ENCODE data around the gene ZNF462.
A peak's percentile ranks its signal among the peaks of the same experiment; 100 is the strongest.

ZNF462 gene

GRCh38 chr9:106862110-106862820 lies 701 bp upstream of the ZNF462 start:
- TF ChIP-seq EP300 (IDR thresholded peaks at IDR 0.05; ENCODE audit: borderline replicate concordance) (no peak), ZBTB7A (IDR thresholded peaks at IDR 0.05; ENCODE audit: low read depth) (no peak), TEAD4 (IDR thresholded peaks at IDR 0.05) (no peak), YY1 (IDR thresholded peaks at IDR 0.05; ENCODE audit: low read depth) (no peak), TCF12 (IDR thresholded peaks at IDR 0.05; ENCODE audit: low read depth) (no peak), NFIC (IDR thresholded peaks at IDR 0.05) (no peak), FOXM1 (IDR thresholded peaks at IDR 0.05; ENCODE audit: borderline replicate concordance, low read depth) (no peak), EGR1 (IDR thresholded peaks at IDR 0.05) (no peak), RAD21 (IDR thresholded peaks at IDR 0.05; ENCODE audit: low read depth) (no peak), CREB1 (IDR thresholded peaks at IDR 0.05; ENCODE audit: low read depth) (no peak), CEBPB (IDR thresholded peaks at IDR 0.05) (no peak)
- TF ChIP-seq, protein P1, sequence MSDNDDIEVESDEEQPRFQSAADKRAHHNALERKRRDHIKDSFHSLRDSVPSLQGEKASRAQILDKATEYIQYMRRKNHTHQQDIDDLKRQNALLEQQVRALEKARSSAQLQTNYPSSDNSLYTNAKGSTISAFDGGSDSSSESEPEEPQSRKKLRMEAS (IDR thresholded peaks at IDR 0.05), result no peak

DNA sequence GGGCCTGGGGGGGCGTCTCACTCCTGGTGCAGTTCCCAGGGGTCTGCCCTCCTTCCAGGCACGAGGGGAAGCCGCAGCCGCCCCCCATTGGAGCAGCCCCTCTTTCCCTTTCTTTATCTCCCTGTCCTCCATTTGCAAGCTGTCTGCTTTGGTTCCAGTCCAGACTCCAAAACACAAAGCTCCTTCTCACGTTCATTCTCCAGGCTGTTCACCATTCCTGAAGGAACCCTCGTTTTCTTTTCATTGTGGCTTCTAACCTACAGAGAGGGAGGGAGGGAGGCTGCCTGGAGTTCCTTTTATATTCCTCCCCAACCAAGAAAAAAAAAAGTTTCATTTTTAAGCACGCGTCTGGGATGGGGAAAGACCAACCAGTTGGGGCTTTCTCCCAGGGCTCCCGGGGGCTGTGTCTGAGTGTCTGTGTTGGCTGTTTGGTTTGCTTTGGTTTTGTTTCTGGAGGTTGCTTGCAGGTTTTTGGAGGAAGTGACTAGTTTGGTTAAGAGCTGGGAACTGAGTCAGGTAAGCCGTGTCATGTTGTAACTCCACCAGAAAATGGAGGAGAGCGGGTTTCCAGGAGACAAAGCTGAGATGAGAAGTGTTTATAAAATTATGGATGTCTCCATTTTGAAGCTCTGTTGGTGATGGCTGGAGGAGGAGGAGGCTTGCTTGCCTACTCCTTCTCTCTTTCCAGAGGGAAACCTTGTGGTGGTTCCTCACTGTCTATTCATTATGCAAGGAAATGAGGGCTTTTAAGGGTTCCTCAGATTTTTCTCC lies 1.6 kb downstream of the ZNF462 start:
- TF ChIP-seq TEAD4 (IDR thresholded peaks at IDR 0.05) (no peak), TAF1 (IDR thresholded peaks at IDR 0.05; ENCODE audit: low read depth) (no peak), CEBPB (IDR thresholded peaks at IDR 0.05) (no peak), RAD21 (IDR thresholded peaks at IDR 0.05; ENCODE audit: low read depth) (no peak), NFIC (IDR thresholded peaks at IDR 0.05) (no peak), CREB1 (IDR thresholded peaks at IDR 0.05; ENCODE audit: low read depth) (no peak), ZBTB7A (IDR thresholded peaks at IDR 0.05; ENCODE audit: low read depth) (no peak), YY1 (IDR thresholded peaks at IDR 0.05; ENCODE audit: low read depth) (no peak)
- TF ChIP-seq, protein P2, sequence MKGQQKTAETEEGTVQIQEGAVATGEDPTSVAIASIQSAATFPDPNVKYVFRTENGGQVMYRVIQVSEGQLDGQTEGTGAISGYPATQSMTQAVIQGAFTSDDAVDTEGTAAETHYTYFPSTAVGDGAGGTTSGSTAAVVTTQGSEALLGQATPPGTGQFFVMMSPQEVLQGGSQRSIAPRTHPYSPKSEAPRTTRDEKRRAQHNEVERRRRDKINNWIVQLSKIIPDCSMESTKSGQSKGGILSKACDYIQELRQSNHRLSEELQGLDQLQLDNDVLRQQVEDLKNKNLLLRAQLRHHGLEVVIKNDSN (IDR thresholded peaks at IDR 0.05), result no peak

DNA sequence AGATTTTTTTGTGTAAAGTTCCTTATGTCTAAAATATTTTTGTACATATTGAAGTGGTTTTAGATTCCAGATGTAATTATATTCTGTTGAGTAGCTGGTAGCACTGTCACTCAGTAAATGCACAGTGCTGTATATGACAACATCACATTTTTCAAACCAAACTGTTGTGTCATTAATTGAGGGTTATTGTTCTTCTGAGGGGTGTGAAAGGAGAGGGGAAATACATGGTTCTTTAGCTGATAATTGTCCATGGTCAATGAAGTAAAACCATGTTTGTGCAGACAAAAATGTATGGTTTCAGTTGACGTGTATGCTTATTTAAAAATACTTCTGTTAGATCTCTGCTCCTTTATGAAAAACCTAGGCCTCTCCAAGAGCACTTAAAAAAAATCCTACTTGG lies 3.3 kb downstream of the ZNF462 start:
- TF ChIP-seq, protein P3, sequence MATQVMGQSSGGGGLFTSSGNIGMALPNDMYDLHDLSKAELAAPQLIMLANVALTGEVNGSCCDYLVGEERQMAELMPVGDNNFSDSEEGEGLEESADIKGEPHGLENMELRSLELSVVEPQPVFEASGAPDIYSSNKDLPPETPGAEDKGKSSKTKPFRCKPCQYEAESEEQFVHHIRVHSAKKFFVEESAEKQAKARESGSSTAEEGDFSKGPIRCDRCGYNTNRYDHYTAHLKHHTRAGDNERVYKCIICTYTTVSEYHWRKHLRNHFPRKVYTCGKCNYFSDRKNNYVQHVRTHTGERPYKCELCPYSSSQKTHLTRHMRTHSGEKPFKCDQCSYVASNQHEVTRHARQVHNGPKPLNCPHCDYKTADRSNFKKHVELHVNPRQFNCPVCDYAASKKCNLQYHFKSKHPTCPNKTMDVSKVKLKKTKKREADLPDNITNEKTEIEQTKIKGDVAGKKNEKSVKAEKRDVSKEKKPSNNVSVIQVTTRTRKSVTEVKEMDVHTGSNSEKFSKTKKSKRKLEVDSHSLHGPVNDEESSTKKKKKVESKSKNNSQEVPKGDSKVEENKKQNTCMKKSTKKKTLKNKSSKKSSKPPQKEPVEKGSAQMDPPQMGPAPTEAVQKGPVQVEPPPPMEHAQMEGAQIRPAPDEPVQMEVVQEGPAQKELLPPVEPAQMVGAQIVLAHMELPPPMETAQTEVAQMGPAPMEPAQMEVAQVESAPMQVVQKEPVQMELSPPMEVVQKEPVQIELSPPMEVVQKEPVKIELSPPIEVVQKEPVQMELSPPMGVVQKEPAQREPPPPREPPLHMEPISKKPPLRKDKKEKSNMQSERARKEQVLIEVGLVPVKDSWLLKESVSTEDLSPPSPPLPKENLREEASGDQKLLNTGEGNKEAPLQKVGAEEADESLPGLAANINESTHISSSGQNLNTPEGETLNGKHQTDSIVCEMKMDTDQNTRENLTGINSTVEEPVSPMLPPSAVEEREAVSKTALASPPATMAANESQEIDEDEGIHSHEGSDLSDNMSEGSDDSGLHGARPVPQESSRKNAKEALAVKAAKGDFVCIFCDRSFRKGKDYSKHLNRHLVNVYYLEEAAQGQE (IDR thresholded peaks at IDR 0.05; ENCODE audit: low read depth), result no peak
- TF ChIP-seq RAD21 (IDR thresholded peaks at IDR 0.05; ENCODE audit: low read depth) (no peak), FOXM1 (IDR thresholded peaks at IDR 0.05; ENCODE audit: borderline replicate concordance, low read depth) (no peak), TEAD4 (IDR thresholded peaks at IDR 0.05) (peak; percentile 15; the same call in 1 of the 2 replicates)
- TF ChIP-seq, protein P2 (IDR thresholded peaks at IDR 0.05), result no peak

GRCh38 chr9:106867286-106867685 lies 4.3 kb downstream of the ZNF462 start:
- no peak for TF ChIP-seq EGR1 (IDR thresholded peaks at IDR 0.05)
- TF ChIP-seq CREB1 (IDR thresholded peaks at IDR 0.05; ENCODE audit: low read depth), result no peak
- TF ChIP-seq TEAD4 (IDR thresholded peaks at IDR 0.05), result no peak
- no peak for TF ChIP-seq NFIC (IDR thresholded peaks at IDR 0.05)
- no peak for TF ChIP-seq RAD21 (IDR thresholded peaks at IDR 0.05; ENCODE audit: low read depth)

GRCh38 chr9:106868087-106868486 lies 5.1 kb downstream of the ZNF462 start:
- TF ChIP-seq TAF1 (IDR thresholded peaks at IDR 0.05; ENCODE audit: low read depth), result no peak

DNA sequence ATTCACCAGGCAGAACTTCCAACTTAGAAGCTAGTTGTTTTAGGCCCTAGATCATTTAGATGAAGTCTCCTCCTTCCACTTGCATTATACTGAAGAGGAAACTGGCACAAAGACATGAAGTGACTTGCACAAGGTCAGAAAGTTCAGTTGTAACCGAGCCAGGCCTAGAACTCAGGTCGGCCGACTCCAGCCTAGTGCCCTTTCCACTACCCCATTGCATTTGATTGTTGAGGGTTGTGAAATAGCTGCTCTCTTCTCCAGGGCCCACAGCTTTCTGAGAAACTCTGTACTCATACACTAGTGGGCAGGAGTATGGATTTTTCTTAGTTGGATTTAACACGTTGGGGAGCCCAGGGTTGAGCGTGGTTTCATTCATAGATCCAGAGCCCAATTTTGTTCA lies 5.6 kb downstream of the ZNF462 start:
- no peak for TF ChIP-seq TCF12 (IDR thresholded peaks at IDR 0.05; ENCODE audit: low read depth)
- TF ChIP-seq, protein P2 (IDR thresholded peaks at IDR 0.05), result no peak
- TF ChIP-seq, protein P3 (IDR thresholded peaks at IDR 0.05; ENCODE audit: low read depth), result no peak
- no peak for TF ChIP-seq CREB1 (IDR thresholded peaks at IDR 0.05; ENCODE audit: low read depth)
- TF ChIP-seq EP300 (IDR thresholded peaks at IDR 0.05; ENCODE audit: borderline replicate concordance), result no peak
- TF ChIP-seq NFIC (IDR thresholded peaks at IDR 0.05), result no peak
- TF ChIP-seq ZBTB7A (IDR thresholded peaks at IDR 0.05; ENCODE audit: low read depth), result no peak
- TF ChIP-seq YY1 (IDR thresholded peaks at IDR 0.05; ENCODE audit: low read depth), result no peak
- no peak for TF ChIP-seq TEAD4 (IDR thresholded peaks at IDR 0.05)
- TF ChIP-seq, protein P1 (IDR thresholded peaks at IDR 0.05), result no peak
- TF ChIP-seq FOXM1 (IDR thresholded peaks at IDR 0.05; ENCODE audit: borderline replicate concordance, low read depth), result no peak
- TF ChIP-seq CEBPB (IDR thresholded peaks at IDR 0.05), result no peak
- no peak for TF ChIP-seq RAD21 (IDR thresholded peaks at IDR 0.05; ENCODE audit: low read depth)
- no peak for TF ChIP-seq TAF1 (IDR thresholded peaks at IDR 0.05; ENCODE audit: low read depth)
- no peak for TF ChIP-seq EGR1 (IDR thresholded peaks at IDR 0.05)

Measured in Ishikawa (cell line).